Fibroblast of gingiva (primary cell): ENCODE data around the gene MAPK9.

Experiments used
- DNase-seq: peaks from one replicate; pipeline ENCODE4 v3.0.0-alpha.2; 2011; ENCODE audit warnings: low read depth

Gene MAPK9

GRCh38 chr5:180205916-180206315 lies 86.0 kb downstream of the MAPK9 start:
- no peak for DNase-seq

- no peak for DNase-seq
Measured at GRCh38 chr5:180204276-180204819, 87.5 kb downstream of the MAPK9 start.

GRCh38 chr5:180202939-180203573 lies 88.8 kb downstream of the MAPK9 start:
- no peak for DNase-seq

GRCh38 chr5:180201051-180201987 lies 90.6 kb downstream of the MAPK9 start:
- no peak for DNase-seq

- no peak for DNase-seq
Measured at GRCh38 chr5:180199390-180199789, 92.5 kb downstream of the MAPK9 start.

- DNase-seq, result no peak
Measured at GRCh38 chr5:180198208-180198607, 93.7 kb downstream of the MAPK9 start.

- no peak for DNase-seq
Measured at GRCh38 chr5:180197016-180197702, 94.7 kb downstream of the MAPK9 start.

- DNase-seq, result no peak
Measured at GRCh38 chr5:180194410-180195345, 97.2 kb downstream of the MAPK9 start.

GRCh38 chr5:180193749-180194375 lies 98.0 kb downstream of the MAPK9 start:
- DNase-seq, result no peak

- no peak for DNase-seq
Measured at GRCh38 chr5:180191716-180192115, 100.2 kb downstream of the MAPK9 start.

GRCh38 chr5:180187767-180188166 lies 104.1 kb downstream of the MAPK9 start:
- no peak for DNase-seq
